NOMO-1 (cell line): ENCODE data around the gene DNAH11.
A peak's percentile ranks its signal among the peaks of the same experiment; 100 is the strongest.
"Not testable (repeated sequence)": the region's sequence is repeated elsewhere in the genome, so short reads cannot be mapped to it uniquely, and the experiment has no call there.

Experiments
- DNase-seq, 2 experiments: peaks; one replicate each; lab custom pipeline; 2025; ENCODE audit not compliant: unreplicated experiment in 2 of 2; lab: John Stamatoyannopoulos, UW

The DNAH11 gene

GRCh38 chr7:21916176-21916575, 373.3 kb downstream of the DNAH11 start:
- no peak for DNase-seq

- DNase-seq: no peak
Measured at GRCh38 chr7:21916629-21917028, 373.8 kb downstream of the DNAH11 start.

- DNase-seq: no peak
Measured at GRCh38 chr7:21918216-21918615, 375.4 kb downstream of the DNAH11 start.

GRCh38 chr7:21920936-21921335, 378.1 kb downstream of the DNAH11 start:
- no peak for DNase-seq

- DNase-seq: no peak
Measured at GRCh38 chr7:21922605-21923004, 379.8 kb downstream of the DNAH11 start.

- DNase-seq: no peak
Measured at GRCh38 chr7:21923658-21924057, 380.8 kb downstream of the DNAH11 start.

- DNase-seq: no peak
Measured at GRCh38 chr7:21926448-21926847, 383.6 kb downstream of the DNAH11 start.

GRCh38 chr7:21927693-21928092, 384.9 kb downstream of the DNAH11 start:
- DNase-seq: no peak

- not testable (repeated sequence) for DNase-seq
Measured at GRCh38 chr7:21933293-21933692, 390.5 kb downstream of the DNAH11 start.

GRCh38 chr7:21934808-21935207, 392.0 kb downstream of the DNAH11 start:
- DNase-seq: no peak

- DNase-seq: no peak
Measured at GRCh38 chr7:21938463-21938862, 395.6 kb downstream of the DNAH11 start.

GRCh38 chr7:21939136-21939857, 396.5 kb downstream of the DNAH11 start:
- DNase-seq: no peak

- no peak for DNase-seq
Measured at GRCh38 chr7:21939858-21940372, 397.1 kb downstream of the DNAH11 start.

- DNase-seq: peak; percentile 40 to 56
Measured at GRCh38 chr7:21941611-21942141, 398.8 kb downstream of the DNAH11 start.

- no peak for DNase-seq
Measured at GRCh38 chr7:21942955-21943354, 400.1 kb downstream of the DNAH11 start.

GRCh38 chr7:21943436-21943835, 400.6 kb downstream of the DNAH11 start:
- DNase-seq: no peak

- peak in 1 of 2 experiments; percentile 39 for DNase-seq
Measured at GRCh38 chr7:21944616-21945453, 402.0 kb downstream of the DNAH11 start.

- peak; percentile 76 to 80 for DNase-seq
Measured at GRCh38 chr7:21945454-21946221, 402.8 kb downstream of the DNAH11 start, which contains the start of gene CDCA7L. Gene CDCA7L (minus strand): TSS chr7:21945899. CDS start chr7:21945804, 95 bp downstream.

- DNase-seq: no peak
Measured at GRCh38 chr7:21946222-21946709, 403.4 kb downstream of the DNAH11 start.

- DNase-seq: no peak
Measured at GRCh38 chr7:21947056-21947455, 404.2 kb downstream of the DNAH11 start.
